Activated CD8-positive, alpha-beta memory T cell treated with anti-CD3 and anti-CD28 coated beads, Interleukin-2, amount 50 U/mL, for 1 hour (primary cell): ENCODE measurements around the gene STK24.
A peak's percentile ranks its signal among the peaks of the same experiment; 100 is the strongest.

Experiments used
- DNase-seq: peaks from one replicate; pipeline ENCODE4 v3.0.0-alpha.2; 2020; ENCODE audit errors: extremely low read depth

Gene STK24

DNA sequence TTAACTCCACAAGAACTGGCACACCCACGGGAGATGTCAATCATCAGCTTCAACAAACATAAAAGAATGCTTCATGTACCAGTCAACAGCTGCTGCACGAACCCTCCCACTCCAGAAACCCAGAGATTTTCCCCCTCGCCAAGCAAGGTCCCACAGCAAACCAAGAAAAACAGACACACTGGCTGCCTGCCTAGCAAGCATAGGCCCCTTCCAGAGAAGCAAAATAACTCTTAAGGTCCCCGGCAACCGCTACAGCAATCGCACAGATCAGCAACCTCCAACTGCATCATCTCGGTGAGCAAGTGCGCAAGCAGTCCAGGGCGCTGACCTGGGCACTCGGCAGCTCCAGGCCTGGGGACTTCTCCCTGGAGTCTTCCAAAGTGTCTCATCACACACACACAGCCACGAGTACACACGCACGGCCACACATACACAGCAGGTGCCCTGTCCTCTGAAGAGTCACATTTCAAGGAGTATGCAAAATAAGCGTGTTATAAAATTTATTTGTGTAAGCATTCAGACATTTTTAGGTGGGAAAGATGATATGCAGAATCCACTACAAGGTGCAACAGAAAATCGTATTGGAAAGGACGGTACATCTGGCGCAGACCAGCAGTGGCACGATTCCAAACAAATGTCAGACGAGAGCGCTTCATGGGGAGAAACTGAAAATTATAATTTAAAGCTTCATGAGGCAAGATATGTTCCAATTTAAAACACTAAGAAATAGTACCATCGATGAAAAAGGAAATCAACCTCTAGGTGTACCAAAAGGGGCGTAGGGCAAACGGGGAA is 125.0 kb downstream of the STK24 start:
- no peak for DNase-seq

- no peak for DNase-seq
Measured at GRCh38 chr13:98450539-98451111, 126.3 kb downstream of the STK24 start.

- no peak for DNase-seq
Measured at GRCh38 chr13:98450026-98450425, 126.9 kb downstream of the STK24 start.

DNA sequence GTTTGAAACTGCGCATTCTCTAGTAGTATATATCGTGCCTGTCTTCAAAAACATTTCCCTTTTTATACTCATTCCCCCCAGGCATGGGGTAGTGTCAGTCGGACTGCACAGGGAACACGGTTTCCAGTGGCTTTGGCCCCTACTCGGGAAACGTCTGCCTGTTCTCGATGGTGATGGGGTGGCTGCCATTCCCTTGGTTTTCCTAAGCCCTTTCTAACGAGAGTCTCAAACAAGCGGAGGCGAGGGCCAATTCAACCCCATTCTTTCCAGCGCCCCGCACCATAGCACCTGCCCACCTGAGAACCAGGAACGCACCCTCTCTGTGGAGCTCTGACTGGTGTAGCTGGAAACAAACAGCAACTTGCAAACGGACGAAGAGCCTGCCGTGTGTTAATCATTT is 127.6 kb downstream of the STK24 start:
- DNase-seq: no peak

GRCh38 chr13:98448642-98448928 is 128.3 kb downstream of the STK24 start:
- no peak for DNase-seq

DNA sequence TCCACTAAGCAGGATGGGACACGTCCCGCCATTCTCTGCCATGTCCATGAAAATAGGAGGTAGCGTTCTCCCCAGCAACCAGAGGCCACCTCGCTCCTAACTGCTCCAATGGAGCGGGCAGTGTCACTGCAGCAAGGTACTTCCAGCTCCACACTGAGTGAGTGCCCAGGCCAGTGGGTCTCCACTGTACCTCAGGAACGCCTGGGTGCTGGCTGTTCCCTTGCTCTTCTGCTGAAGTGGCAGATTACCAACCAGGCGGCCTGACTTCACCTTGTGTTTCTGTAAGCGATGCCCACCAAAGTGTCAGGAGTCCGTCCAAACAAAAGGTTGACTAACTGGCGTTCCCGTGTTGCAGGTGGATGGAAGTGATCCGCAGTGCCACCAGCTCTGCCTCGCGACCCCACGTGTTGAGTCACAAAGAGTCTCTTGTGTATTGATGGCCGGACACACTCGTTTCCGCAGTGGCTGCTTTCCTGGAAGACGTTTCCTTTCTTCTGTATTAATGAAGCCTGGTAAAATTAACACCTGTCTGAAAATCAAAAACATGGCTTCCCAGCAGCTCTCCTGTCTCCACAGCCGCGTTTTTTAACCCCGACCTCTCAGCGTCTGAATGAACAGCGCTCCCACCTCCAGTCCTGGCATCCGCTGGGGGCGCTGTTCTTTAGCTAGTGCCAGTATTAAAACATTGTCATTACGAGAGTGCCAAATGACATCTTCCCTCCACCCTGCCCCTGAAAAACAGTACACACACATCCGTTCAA is 128.8 kb downstream of the STK24 start:
- DNase-seq: no peak

- DNase-seq: no peak
Measured at GRCh38 chr13:98447130-98447529, 129.8 kb downstream of the STK24 start.

DNA sequence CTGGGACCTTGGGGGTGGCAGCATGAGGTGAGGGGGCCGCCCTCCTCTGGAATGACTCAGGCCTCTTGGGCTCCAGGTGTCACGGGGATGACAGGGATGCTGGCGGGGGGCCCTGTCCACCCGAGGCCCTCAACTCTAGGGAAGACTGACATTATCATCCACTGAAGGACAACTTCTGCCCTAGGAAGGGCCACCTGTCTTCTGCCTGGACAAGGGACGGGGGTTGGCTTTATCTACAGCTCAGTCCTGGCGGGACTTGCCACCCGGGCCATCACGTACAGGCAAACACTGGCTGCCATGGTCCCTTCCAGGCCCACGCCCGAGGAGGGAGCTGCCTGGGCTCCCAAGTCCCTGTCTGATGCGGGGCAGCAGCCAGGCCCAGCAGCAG is 130.7 kb downstream of the STK24 start:
- no peak for DNase-seq

DNA sequence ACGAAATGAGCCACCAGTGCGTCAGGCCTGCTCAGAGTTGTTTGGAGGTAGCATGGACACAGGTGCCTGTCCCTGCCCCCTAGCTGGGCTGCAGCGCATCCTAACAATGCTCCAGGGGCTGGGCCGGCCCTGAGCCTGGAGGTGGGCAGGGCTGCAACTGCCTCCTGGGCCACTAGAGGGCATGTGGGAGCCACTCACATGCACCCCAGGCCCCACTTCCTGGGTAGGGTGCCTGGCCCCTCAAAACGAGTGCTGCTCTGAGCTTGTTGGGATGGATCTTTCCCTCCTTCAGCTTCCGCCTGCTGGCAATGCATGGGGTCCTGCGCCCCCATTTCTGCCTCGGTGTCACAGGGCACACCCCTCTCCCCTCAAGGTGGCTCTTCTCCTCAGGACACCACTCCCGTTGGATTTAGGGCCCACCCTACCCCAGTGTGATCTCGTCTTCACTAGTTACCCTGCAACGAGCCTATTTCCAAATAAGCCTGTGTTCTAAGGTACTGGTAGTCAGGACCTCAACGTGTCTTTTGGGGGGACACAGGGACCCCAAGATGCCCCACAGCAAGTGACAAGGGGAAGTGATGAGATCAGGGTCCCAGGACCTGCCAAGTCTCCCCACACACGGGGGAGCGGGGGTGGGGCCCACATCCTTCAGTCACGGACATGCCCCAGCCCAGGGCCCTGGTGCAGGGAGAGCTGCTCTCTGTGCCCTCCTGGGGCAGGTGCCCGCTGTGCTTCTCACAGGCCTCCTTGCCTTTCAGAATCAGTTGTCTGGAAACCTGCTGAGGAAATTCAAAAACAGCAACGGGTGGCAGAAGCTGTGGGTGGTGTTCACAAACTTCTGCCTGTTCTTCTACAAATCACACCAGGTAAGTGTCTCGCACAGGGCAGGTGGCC is 131.3 kb downstream of the STK24 start:
- peak; percentile 22 for DNase-seq

GRCh38 chr13:98444381-98444780 is 132.5 kb downstream of the STK24 start:
- no peak for DNase-seq

DNA sequence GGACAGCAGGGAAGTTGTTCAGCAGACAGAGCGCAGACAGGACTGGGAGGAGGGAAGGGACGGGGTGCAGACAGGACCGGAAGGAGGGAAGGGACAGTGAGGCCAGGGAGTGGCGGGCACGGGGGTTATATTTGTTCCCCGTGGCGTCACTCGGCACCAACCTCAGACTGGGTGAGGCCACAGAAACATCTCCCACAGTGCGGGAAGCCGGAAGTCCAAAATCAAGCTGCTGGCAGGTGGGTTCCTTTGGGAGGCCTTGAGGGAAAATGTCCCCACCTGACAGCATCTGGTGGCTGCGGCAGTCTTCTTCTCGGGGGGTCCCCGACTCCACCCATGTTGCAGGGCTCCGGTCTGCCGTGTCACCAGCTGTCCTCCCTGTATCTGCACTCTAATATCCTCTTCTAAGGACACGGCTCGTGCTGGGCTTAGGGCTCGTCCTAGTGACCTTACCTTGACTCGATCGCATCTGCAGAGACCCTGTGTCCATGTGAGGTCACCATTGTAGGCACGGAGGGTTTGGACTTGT is 133.0 kb downstream of the STK24 start:
- no peak for DNase-seq

DNA sequence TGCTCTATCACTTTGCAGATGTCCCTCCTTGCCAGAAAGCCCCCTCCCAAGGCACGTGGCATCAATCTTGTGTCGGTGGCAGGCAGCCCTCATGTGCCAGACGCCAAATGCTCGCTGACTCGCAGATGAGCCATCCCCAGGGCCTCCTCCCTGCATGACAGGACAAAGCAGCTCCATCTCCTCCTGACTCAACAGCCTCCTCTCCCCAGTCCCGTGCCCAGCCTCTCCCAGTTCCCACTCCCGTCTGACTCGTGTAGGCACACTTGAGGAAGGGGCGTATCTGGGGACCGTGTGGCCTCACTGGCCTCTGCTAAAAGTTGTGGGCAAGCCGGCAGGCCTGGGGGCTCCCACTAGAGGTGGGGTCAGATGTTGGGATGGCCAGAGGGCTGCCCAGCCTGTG is 133.6 kb downstream of the STK24 start:
- DNase-seq: no peak

GRCh38 chr13:98442391-98443230 is 134.3 kb downstream of the STK24 start:
- no peak for DNase-seq

DNA sequence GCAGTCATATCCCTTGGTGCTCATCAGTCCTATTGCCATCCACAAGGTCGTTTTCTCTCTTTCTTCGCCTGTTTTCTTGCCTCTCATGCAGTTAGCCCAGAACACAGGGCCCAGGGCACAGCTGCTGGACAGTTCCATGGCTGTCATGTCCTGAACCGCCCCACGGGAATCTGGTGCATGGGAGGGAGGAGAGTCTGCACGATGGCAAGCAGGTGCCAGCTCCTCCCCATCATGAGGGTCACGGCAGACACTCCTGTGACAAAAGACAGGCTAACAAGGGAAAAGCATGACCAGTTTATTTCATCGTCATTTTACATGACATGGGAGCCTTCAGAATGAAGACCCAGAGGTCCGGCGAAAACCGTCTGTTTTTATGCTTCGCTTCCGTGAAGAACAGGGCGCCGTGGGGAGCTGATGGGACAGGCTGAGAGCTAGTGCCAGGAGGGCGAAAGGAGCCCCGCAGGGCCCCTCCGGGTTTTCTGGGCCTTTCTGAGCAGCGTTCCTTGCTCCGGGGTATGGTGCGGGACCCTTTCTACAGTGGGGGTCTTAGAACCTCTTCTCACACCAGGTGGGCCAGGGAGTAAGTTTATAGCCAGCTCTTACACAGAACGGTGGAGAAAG is 135.7 kb downstream of the STK24 start:
- no peak for DNase-seq

DNA sequence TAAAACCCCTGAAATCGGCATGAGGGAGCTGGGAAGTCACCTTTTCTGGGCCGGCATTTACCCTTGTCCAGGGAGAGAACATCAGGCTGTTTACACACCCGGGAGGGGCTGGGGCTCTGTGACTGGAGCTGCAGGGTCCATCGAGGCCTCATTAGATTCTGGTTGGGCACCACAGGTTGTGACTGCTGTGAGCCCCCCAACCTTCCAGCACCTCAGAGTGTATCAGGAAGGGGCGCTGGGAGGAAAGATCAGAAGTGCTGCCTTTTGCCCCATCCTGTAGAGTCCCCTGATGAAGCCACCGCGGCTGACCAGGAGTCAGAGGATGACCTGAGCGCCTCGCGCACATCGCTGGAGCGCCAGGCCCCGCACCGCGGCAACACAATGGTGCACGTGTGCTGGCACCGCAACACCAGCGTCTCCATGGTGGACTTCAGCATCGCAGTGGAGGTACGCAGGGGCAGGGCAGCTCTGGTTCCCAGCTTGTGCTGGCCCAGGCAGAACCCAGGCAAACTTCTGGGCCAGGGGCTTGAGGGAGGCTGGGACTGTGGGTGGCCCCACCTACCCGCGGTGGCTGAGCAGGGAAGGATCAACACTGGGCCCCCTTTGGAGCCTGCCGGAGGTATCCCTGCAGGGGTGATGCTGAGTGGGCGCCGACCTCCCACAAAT is 136.4 kb downstream of the STK24 start:
- no peak for DNase-seq

GRCh38 chr13:98439896-98440295 is 137.0 kb downstream of the STK24 start:
- DNase-seq: no peak

- DNase-seq: no peak
Measured at GRCh38 chr13:98439126-98439828, 137.6 kb downstream of the STK24 start.

DNA sequence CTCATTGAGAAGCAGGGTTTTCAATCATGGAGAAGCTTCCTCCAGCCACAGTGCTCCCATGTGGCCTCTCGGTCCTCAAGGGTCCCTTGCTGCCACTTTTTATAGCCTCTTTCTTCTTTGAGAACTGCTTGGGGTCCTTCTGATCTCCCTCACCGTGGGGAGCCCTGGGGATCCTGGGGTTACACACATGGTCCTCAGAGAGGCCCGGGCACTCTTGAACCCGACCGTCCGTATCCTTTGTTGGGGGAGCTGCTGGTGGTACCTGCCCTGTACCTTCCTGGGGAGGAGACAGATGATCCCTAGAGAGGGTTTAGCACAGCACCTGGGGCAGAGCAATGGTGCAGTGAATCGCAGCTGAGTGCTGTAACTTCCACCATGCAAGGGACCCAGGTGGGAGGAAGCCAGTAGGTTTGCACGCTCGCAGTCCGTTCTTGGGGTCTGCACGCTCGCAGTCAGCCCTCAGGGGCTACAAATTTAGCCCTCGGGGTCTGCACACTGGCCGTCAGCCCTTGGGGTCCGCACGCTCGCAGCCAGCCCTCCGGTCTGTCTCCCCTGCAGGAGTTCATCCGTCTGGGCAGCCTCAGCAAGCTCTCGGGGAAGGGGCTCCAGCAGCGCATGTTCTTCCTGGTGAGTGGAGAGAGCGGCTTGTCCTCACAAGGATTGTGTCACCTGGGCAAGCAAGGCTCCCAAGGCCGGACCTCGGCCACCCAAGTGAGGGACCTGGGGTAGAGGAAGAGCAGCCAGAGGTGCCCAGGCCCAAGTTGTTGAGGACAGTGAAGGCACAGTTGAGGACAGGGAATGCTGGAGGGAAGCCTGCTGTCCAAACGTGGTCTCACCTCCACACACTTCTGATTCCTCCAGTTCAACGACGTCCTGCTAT is 138.4 kb downstream of the STK24 start:
- DNase-seq: no peak
